PC-3 (cell line): ENCODE data around the gene TTLL12. TPM values are rescaled to one million over a fixed set of nuclear protein-coding genes. Genes with fewer than 3 reads are reported as not detected.

ENCODE experiments used
- ATAC-seq: fragments of 200-7000 bp; cut with Tn5 transposase; 2 replicates; pipeline ENCODE4 v1.9.1; 2020; ENCODE audit warnings: mild to moderate bottlenecking, moderate library complexity
- BruUV-seq: library from RNA; stranded (reverse); fragments of 400-500 nt; replicated peaks from 2 replicates; lab custom pipeline; 2021; lab: Mats Ljungman, UMichigan
- CTCF ChIA-PET: fragments of 300-600 bp; sonication (Branson Sonifier 250); formaldehyde crosslinking; loops from one replicate; lab custom pipeline; 2022; ENCODE audit warnings: antibody characterized with exemption; lab: Charles Lee
- POLR2A ChIA-PET: fragments of 300-600 bp; sonication (Branson Sonifier 250); formaldehyde crosslinking; loops from one replicate; lab custom pipeline; 2022; ENCODE audit warnings: antibody characterized with exemption; ENCODE audit not compliant: unreplicated experiment; lab: Charles Lee
- DNase-seq: peaks from one replicate; pipeline ENCODE4 v3.0.0-alpha.2; 2015
- H2AFZ ChIP-seq: fragments of 300-600 bp; sonication (generic); 2 replicates; pipeline ENCODE4 v1.6.0; 2016; ENCODE audit warnings: antibody characterized with exemption, low read length
- H3F3A ChIP-seq: fragments of 300-600 bp; sonication (generic); one replicate; pipeline ENCODE4 v1.6.0; 2017; ENCODE audit warnings: antibody characterized with exemption, low read length, control low read depth, mild to moderate bottlenecking; ENCODE audit not compliant: unreplicated experiment
- H3K27ac ChIP-seq: fragments of 300-600 bp; sonication (generic); 2 replicates; pipeline ENCODE4 v1.5.1; 2016; ENCODE audit warnings: mild to moderate bottlenecking, low read length
- H3K27me3 ChIP-seq: fragments of 300-600 bp; sonication (generic); 2 replicates; pipeline ENCODE4 v1.6.1; 2016; ENCODE audit warnings: low read length, mixed read lengths
- H3K36me3 ChIP-seq: fragments of 300-600 bp; sonication (generic); 2 replicates; pipeline ENCODE4 v1.6.1; 2016; ENCODE audit warnings: low read depth, mixed run types, low read length, mixed read lengths
- H3K4me1 ChIP-seq: fragments of 300-600 bp; sonication (generic); 2 replicates; pipeline ENCODE4 v1.5.1; 2016; ENCODE audit warnings: low read length; ENCODE audit not compliant: insufficient read depth
- H3K4me2 ChIP-seq: fragments of 300-600 bp; sonication (generic); 2 replicates; pipeline ENCODE4 v1.6.0; 2016; ENCODE audit warnings: low read length
- H3K4me3 ChIP-seq: fragments of 300-600 bp; sonication (generic); 2 replicates; pipeline ENCODE4 v1.5.1; 2016; ENCODE audit warnings: mild to moderate bottlenecking, low read length, mixed read lengths
- H3K79me2 ChIP-seq: fragments of 300-600 bp; sonication (generic); 2 replicates; pipeline ENCODE4 v1.6.1; 2017; ENCODE audit warnings: low read length, mixed read lengths
- H3K9ac ChIP-seq: fragments of 300-600 bp; sonication (generic); 2 replicates; pipeline ENCODE4 v1.6.0; 2016; ENCODE audit warnings: mild to moderate bottlenecking, low read length
- H3K9me2 ChIP-seq: fragments of 300-600 bp; sonication (generic); replicated peaks from 2 replicates; pipeline ENCODE4 v1.6.1; 2016; ENCODE audit warnings: mixed run types, low read length, mixed read lengths
- H3K9me3 ChIP-seq: fragments of 300-600 bp; sonication (generic); 2 replicates; pipeline ENCODE4 v1.6.1; 2016; ENCODE audit warnings: low read length, mixed read lengths
- H4K20me1 ChIP-seq: fragments of 300-600 bp; sonication (generic); 2 replicates; pipeline ENCODE4 v1.6.1; 2016; ENCODE audit warnings: low read length, mixed read lengths
- EZH2 ChIP-seq: fragments of 300-600 bp; sonication (generic); IDR thresholded peaks from one replicate; pipeline ENCODE4 v1.6.1; 2017; ENCODE audit warnings: antibody characterized with exemption, mild to moderate bottlenecking, low read length; ENCODE audit not compliant: unreplicated experiment
- EZH2phosphoT487 ChIP-seq: fragments of 300-600 bp; sonication (generic); IDR thresholded peaks from 2 replicates; pipeline ENCODE4 v1.6.1; 2018; ENCODE audit warnings: mild to moderate bottlenecking, antibody characterized with exemption, low read length, borderline replicate concordance
- intact Hi-C: fragments of 100-400 bp; cut with micrococcal nuclease; formaldehyde crosslinking; loops from 2 replicates; pipeline ENCODE4 v1.9.0; 2023
- total RNA-seq: library from RNA; depleted of rRNA; stranded (reverse); fragments of >200 nt; gene quantifications from 2 replicates; pipeline ENCODE4 v1.2.3, GENCODE V29; 2014
- TF ChIP-seq, protein P1 (sequence below): fragments of 300-600 bp; sonication (generic); conservative IDR thresholded peaks from 2 replicates; pipeline ENCODE4 v1.5.1; 2017; ENCODE audit warnings: antibody characterized with exemption, low read depth, mild to moderate bottlenecking, low read length

The TTLL12 gene
- total RNA-seq, 1 experiment from 2014 or later, result 48.9 TPM

DNA sequence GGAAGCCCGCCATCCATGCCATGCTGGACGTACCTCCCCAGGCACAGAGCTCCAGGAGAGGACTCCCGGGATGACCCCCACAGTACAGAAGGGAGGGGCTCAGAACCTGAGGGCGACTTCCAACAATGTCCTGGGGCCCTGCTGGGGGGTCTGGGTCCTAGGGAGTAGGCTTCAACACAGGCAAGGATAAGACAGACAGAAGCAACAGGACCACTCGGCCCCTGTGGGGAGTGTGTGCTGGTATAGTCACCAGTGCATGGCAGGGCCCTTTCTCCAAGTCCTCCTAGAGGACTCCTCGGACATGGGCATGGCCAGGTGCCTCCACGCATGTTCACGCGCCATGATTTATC, 16.8 kb downstream of the TTLL12 start:
- ChIA-PET POLR2A (no interaction called here), CTCF (interaction anchor here (0.6 kb wide), 1 partner anchor 177 kb away, joined by 4 read pairs; no protein-coding TSS in a partner anchor)
- H3K4me1 ChIP-seq, result no peaks in the 10 kb centered on the region
- no peaks in the 10 kb centered on the region for H3F3A ChIP-seq
- no peak for DNase-seq
- H4K20me1 ChIP-seq, result no peaks in the 10 kb centered on the region
- no peaks in the 10 kb centered on the region for H3K36me3 ChIP-seq
- H2AFZ ChIP-seq, result no peak overlapping the region
- intact Hi-C loops, result no loop called here
- no peak overlapping the region for H3K4me3 ChIP-seq
- H3K4me2 ChIP-seq, result no peak overlapping the region
- BruUV-seq, result no TSS peak
- no peak overlapping the region for H3K27ac ChIP-seq
- TF ChIP-seq EZH2phosphoT487, result no peak
- no peak for TF ChIP-seq EZH2
- TF ChIP-seq, protein P1, sequence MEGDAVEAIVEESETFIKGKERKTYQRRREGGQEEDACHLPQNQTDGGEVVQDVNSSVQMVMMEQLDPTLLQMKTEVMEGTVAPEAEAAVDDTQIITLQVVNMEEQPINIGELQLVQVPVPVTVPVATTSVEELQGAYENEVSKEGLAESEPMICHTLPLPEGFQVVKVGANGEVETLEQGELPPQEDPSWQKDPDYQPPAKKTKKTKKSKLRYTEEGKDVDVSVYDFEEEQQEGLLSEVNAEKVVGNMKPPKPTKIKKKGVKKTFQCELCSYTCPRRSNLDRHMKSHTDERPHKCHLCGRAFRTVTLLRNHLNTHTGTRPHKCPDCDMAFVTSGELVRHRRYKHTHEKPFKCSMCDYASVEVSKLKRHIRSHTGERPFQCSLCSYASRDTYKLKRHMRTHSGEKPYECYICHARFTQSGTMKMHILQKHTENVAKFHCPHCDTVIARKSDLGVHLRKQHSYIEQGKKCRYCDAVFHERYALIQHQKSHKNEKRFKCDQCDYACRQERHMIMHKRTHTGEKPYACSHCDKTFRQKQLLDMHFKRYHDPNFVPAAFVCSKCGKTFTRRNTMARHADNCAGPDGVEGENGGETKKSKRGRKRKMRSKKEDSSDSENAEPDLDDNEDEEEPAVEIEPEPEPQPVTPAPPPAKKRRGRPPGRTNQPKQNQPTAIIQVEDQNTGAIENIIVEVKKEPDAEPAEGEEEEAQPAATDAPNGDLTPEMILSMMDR, result no peak
- H3K9me3 ChIP-seq, result no peaks in the 10 kb centered on the region
- no peak overlapping the region for H3K9ac ChIP-seq
- no peak for ATAC-seq
- no peaks in the 10 kb centered on the region for H3K79me2 ChIP-seq
- H3K27me3 ChIP-seq, result no peaks in the 10 kb centered on the region
- H3K9me2 ChIP-seq, result no peaks in the 10 kb centered on the region

DNA sequence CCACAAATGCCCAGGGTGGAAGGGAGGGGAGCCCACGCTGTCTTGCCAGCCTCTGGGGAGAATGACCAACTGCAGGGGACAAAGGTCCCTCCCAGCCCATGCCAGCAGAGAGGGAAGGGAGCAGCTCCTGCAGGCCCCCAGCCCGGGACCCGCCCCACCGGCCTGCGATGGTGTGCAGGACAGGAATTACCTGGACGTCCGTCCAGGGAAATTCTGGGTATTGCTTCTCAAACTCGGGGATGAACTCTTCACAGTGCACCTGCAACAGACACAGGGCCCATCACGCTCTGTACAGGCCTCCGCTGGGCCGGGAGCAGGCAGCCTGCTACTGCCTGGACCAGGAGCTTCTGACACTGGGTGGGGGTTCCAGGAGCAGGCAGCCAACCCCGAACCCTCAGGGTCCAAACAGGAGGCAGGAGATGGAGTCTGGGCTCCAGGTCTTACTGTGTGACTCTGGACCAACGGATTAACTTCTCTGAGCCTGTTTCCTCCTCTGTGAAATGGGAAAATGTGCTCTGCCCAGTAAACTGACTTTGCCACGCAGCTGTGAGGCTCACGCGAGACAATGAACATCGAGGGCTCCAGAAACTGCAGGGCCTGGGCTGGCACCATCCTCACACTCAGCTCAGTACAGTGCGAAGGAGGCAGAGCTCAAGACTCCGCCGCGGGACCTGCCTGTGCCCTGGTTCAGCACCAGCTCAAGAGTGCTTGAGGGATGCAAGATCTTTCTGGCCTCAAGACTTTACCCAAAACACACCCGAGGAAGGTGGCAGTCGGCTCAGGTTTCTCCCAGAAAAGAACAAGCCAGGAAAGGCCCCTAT, 17.4 kb downstream of the TTLL12 start:
- Histone ChIP-seq H3F3A (no peaks in the 10 kb centered on the region), H3K4me3 (no peak overlapping the region), H3K9me2 (no peaks in the 10 kb centered on the region), H4K20me1 (no peaks in the 10 kb centered on the region), H3K27ac (no peak overlapping the region), H3K9me3 (no peaks in the 10 kb centered on the region), H3K4me1 (no peaks in the 10 kb centered on the region), H3K36me3 (no peaks in the 10 kb centered on the region), H3K4me2 (no peak overlapping the region), H3K9ac (no peak overlapping the region), H3K79me2 (no peaks in the 10 kb centered on the region), H2AFZ (no peak overlapping the region), H3K27me3 (no peaks in the 10 kb centered on the region)
- TF ChIP-seq, protein P1, result no peak
- TF ChIP-seq EZH2 (no peak), EZH2phosphoT487 (no peak)
- ATAC-seq (no peak), DNase-seq (no peak)
- intact Hi-C loops, result no loop called here
- ChIA-PET CTCF (interaction anchor here (0.6 kb wide), 1 partner anchor 177 kb away, joined by 4 read pairs; no protein-coding TSS in a partner anchor), POLR2A (no interaction called here)
- no TSS peak for BruUV-seq
